Rectal smooth muscle tissue (tissue), 1 donor: ENCODE results near the gene ADCY9.
"Not testable (repeated sequence)": the region's sequence is repeated elsewhere in the genome, so short reads cannot be mapped to it uniquely, and the experiment has no call there.

ENCODE experiments used
- H3K27ac ChIP-seq: one replicate; pipeline ENCODE4 v1.7.0; 2013; ENCODE audit warnings: low read depth, low read length, inconsistent platforms
- H3K27me3 ChIP-seq: one replicate; pipeline ENCODE4 v1.7.0; 2013; ENCODE audit warnings: low read length; ENCODE audit not compliant: control insufficient read depth, insufficient read depth
- H3K36me3 ChIP-seq: one replicate; pipeline ENCODE4 v1.7.0; 2013; ENCODE audit warnings: low read length; ENCODE audit not compliant: control insufficient read depth, insufficient read depth
- H3K4me1 ChIP-seq: one replicate; pipeline ENCODE4 v1.7.0; 2013; ENCODE audit warnings: low read length; ENCODE audit not compliant: control insufficient read depth, insufficient read depth
- H3K4me3 ChIP-seq: one replicate; pipeline ENCODE4 v1.7.0; 2013; ENCODE audit warnings: low read length
- H3K9ac ChIP-seq: one replicate; pipeline ENCODE4 v1.7.0; 2013; ENCODE audit warnings: low read length

The ADCY9 gene

DNA sequence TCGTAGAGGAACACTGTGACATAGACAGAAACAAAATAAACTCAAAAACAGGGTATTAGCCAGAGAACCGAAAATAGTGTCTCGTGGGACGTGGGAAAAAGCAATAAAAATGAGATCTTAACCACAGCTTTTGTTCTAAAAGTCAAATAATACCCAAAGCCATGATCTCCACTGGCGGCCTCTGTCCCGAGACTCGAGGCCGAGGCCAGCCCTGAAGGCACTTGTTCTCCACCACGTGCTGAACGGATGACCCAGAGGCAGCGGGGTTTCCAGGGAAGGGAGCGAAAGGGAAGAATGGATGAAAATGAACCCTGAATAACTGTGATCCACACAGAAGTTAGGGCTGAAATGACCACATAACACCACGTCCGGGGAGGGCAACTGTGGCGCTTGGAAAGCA lies 150.9 kb downstream of the ADCY9 start:
- H3K4me1 ChIP-seq, result no peaks in the 10 kb centered on the region
- no peak overlapping the region for H3K4me3 ChIP-seq
- H3K27ac ChIP-seq, result no peak overlapping the region
- no peak overlapping the region for H3K9ac ChIP-seq
- peaks cover 10% of the 10 kb centered on the region for H3K36me3 ChIP-seq
- no peaks in the 10 kb centered on the region for H3K27me3 ChIP-seq

DNA sequence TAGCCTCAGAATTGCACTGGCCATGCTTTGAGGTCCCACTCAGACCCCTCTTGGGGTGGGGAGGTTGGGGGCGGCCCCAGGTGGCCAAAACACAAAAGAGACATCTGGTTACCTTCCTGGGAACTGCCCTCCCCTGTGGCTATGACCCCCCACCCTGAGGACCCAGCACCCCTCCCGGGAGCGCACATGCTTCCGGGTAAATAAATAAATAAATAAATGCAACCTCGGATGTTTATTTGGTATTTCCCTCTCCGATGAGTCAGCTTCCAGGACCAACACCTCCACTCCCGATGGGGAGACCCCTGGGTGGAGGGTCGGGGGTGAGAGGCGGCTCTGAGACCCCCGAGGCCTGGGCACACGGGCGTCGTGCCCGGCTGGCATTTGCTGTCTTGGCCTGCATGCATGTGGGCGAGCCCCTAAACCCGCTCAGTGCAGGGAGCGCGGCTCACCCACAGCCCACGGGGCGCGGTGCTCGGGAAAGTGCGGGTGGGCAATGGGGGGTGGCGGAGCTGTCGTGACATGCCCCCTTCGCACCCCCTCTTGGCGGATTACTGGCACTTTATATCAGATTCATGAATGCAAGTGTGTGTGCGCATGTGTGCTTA lies 151.5 kb downstream of the ADCY9 start:
- H3K27ac ChIP-seq, result no peak overlapping the region
- H3K36me3 ChIP-seq, result peaks cover 10% of the 10 kb centered on the region
- no peaks in the 10 kb centered on the region for H3K4me1 ChIP-seq
- no peaks in the 10 kb centered on the region for H3K27me3 ChIP-seq
- no peak overlapping the region for H3K4me3 ChIP-seq
- no peak overlapping the region for H3K9ac ChIP-seq

DNA sequence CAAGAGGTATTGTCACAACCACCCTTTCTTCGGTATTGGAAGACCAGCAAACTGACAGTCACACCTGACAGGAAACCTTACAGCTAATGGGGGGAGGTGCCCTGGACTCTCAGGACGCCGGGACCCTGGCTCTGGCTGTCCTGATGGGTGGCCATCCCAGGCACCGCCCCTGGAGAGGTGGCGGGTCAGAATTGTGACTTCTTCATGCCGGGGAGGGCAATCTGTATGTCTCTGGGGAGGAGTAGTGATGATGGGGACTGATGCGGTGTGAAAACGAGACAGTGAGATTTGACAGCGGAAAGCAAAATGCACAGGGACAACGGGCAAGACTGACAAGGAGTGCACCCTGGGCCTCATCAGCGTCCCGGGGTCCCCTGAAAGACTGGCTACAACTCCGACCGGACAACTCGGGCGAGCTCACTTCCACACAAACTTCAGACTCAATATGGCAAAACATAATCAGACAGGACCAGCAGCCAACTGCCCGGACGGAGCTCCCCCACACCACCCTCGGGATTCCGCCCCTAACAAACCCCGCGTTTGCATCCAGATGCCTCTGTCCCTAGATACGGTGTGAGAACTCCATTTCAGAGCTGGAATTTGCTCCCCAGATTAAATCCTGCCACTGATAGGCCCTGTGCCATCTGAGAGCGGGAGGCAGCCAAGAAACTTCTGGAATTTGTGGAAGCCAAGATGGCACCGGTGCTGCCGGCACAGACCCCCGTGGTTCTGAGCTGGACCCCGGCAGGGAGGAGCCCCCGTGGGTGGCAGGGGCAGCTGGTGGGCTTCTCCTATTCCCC lies 152.2 kb downstream of the ADCY9 start:
- no peaks in the 10 kb centered on the region for H3K27me3 ChIP-seq
- H3K4me1 ChIP-seq, result no peaks in the 10 kb centered on the region
- H3K27ac ChIP-seq, result no peak overlapping the region
- H3K36me3 ChIP-seq, result peaks cover 10% of the 10 kb centered on the region
- no peak overlapping the region for H3K4me3 ChIP-seq
- no peak overlapping the region for H3K9ac ChIP-seq

DNA sequence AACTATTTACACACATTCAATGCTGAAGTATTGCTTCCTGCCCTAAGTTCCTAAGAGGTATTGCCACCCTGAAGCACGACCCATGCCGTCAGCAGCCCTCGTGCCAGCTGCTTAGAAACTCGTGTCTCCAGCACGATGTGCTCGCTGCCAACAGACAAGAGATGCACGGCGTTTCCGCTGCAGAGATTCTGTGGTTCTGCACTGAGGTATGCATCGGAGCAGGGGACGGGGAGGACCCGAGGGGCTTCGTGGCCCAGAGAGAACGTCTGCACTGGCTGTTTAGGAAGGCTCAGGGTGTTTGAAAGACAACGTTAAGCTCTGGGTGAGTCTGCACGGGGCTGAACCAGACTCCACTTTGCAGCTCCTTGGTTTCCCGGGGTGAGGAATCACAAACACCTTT lies 153.0 kb downstream of the ADCY9 start:
- Histone ChIP-seq H3K9ac (no peak overlapping the region), H3K27me3 (no peaks in the 10 kb centered on the region), H3K27ac (no peak overlapping the region), H3K4me3 (no peak overlapping the region), H3K4me1 (no peaks in the 10 kb centered on the region), H3K36me3 (peaks cover 10% of the 10 kb centered on the region)

DNA sequence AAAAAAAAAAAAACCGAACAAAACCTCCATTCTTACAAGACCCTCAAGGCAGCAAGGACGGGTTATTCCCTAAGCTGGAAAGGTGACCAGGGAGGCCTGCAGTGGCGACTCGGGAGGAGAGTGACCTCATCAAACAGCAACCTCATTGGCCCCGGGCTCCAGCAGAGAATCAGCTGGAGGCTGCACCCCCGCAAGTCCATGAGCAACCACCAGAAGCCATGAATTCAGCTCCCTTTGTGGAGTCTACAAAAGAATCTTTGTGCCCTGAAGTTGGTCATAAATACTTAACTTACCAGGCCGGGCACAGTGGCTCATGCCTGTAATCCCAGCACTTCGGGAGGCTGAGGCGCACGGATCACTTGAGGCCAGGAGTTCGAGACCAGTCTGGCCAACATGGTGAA lies 154.8 kb downstream of the ADCY9 start:
- Histone ChIP-seq H3K4me3 (peak overlapping the region; percentile 63), H3K27ac (peak overlapping the region; percentile 30), H3K36me3 (peaks cover 5% of the 10 kb centered on the region), H3K9ac (no peak overlapping the region), H3K27me3 (no peaks in the 10 kb centered on the region), H3K4me1 (no peaks in the 10 kb centered on the region)

DNA sequence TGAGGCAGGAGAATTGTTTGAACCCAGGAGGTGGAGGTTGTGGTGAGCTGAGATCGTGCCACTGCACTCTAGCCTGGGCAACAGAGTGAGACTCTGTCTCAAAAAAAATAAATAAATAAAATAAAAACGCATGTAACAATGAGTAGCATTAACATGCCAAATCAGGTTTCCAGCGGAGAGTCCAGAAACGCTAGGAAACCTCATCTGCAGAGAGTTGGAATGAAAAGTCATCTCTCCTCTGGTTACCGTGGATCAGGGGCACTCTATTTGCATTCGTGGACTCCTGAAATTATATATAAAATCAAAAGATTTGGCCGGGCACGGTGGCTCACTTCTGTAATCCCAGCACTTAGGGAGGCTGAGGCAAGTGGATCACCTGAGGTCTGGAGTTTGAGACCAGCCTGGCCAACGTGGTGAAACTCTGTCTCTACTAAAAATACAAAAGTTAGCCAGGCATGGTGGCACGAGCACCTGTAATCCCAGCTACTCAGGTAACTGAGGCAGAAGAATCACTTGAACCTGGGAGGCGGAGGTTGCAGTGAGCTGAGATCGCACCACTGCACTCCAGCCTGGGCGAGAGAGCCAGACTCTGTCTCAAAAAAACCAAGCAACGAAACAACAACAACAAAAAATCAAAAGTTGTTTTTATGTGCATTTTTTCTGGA lies 156.2 kb downstream of the ADCY9 start:
- H3K36me3 ChIP-seq, H3K27me3 ChIP-seq, H3K9ac ChIP-seq, H3K4me1 ChIP-seq: not testable (repeated sequence)
- Histone ChIP-seq H3K27ac (peak overlapping the region; percentile 30), H3K4me3 (peak overlapping the region; percentile 63)

DNA sequence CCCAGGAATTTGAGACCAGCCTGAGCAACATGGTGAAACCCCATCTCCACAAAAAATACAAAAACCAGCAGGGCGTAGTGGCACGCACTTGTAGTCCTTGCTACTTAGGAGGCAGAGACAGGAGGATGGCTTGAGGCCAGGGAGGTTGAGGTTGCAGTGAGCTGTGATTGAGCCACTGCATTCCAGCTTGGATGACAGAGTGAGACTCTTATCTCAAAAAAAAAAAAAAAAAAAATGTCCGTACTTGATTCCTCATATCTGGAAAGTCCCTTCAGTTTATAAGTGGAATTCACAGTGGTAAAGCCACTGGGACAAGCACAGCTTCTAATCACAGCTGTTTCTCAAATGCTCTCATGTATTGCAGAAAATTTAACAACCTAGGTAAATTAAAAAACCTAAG lies 157.1 kb downstream of the ADCY9 start:
- Histone ChIP-seq H3K9ac (no peak overlapping the region), H3K4me1 (no peaks in the 10 kb centered on the region), H3K36me3 (no peaks in the 10 kb centered on the region), H3K27me3 (no peaks in the 10 kb centered on the region), H3K4me3 (no peak overlapping the region), H3K27ac (no peak overlapping the region)

DNA sequence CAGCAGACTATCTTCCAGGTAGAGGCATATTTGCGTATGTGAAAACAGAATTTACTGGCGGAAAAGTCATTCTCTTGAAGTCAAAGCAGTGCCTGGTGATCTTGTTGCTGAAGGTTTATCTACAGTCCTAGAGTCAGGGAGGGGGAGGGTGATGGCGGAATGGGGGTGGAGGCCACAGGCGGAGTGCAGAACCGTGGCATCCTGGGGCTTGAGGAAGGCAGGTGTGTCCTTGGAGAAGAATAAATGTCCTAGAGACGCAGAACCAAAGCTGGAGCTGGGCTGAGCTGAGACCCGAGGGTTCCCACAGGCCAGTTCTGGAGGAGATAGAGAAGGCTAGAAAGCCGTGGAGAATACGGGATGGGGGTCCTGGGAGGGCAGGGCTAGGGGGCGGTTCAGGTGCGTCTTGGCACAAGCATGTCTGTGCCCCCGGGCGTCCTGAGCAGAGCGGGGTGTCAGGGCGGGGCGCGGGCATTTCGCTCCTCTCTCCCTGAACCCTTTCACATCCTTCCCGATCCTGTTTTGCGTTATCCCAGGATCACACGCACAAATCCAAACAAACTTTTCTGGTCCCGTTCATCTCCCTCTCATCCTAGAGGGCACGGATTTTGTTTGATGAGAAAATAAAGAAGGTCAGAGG lies 158.8 kb downstream of the ADCY9 start:
- Histone ChIP-seq H3K9ac (no peak overlapping the region), H3K27ac (no peak overlapping the region), H3K4me3 (no peak overlapping the region), H3K27me3 (no peaks in the 10 kb centered on the region), H3K4me1 (no peaks in the 10 kb centered on the region), H3K36me3 (no peaks in the 10 kb centered on the region)

DNA sequence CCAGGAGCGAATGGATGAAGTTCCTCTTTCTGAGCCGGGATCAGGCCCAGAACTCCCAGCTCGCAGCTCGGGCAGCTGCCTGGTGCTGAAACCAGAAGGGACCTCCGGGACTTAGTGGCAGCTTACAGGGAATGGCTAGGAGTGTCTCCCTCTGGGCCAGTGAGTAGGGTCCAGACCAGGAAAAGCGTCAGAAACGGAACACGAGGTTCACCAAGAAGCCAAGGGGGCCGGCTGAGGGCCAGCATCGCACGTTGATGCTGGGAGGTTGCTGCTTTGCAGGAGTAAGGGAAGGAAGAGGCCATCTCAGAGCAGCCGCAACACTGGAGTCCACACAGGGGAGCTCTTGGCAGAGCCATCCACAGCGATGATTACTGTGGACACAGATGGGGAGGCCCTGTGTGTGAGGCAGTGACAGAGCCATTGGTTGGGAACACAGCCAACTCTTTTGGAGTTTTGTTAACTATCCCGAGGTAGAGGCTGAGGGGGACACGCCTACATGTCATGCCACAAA lies 161.8 kb downstream of the ADCY9 start:
- H3K36me3 ChIP-seq, result no peaks in the 10 kb centered on the region
- H3K27me3 ChIP-seq, result no peaks in the 10 kb centered on the region
- peaks cover 8% of the 10 kb centered on the region for H3K4me1 ChIP-seq
- H3K9ac ChIP-seq, result no peak overlapping the region
- H3K27ac ChIP-seq, result no peak overlapping the region
- no peak overlapping the region for H3K4me3 ChIP-seq

DNA sequence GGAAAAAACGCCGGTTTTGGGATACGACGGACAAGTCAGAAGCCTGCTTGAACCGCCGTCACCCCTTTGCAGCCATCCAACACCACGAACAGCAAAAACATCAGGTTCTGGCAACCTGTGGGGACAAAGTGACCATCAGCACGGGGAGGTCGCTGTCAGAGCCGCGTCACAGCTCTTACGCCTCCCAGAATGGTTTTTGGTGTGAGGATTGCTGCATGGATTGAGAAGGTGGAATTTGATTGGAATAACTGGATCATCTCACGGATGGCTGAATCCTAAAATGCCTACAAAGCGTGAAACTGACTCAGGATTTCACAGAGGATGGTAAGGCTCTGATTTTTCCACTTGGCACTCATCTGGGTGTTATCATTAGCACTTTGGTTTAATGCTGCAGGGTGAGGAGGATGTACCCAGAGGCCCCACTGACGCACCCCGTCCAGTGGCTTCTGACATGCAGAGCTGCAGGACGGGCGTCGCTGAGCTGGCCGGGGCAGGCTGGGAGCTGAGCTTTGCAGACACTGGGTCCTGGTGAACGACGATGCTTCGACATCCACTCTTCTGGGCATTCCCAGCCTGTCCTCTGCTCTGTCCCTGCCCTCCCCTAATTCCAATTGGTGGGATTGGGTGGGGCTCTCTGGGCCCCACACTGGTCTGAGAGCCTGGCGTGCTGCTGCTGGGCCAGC lies 162.4 kb downstream of the ADCY9 start:
- H3K4me1 ChIP-seq, result peaks cover 13% of the 10 kb centered on the region

DNA sequence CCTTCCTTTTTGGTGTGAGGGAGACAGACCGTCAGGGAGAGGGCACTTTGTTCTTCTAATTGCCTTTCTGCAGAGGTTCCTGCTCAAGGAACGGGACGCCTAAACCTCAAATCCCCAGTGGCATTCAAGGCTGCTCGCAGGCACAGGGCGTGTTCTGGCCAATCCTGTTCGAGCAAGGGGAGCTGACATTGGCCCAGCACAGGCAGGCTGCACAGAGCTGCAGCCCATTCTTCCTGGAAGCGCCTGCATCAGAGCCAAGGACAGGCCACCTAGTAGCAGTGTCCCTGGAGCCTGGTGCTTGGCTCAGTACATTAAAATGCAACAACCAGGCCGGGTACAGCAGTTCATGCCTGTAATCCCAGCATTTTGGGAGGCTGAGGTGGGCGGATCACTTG lies 163.5 kb downstream of the ADCY9 start:
- Histone ChIP-seq H3K9ac (no peak overlapping the region), H3K36me3 (no peaks in the 10 kb centered on the region), H3K27me3 (no peaks in the 10 kb centered on the region), H3K4me3 (no peak overlapping the region), H3K4me1 (peaks cover 13% of the 10 kb centered on the region), H3K27ac (no peak overlapping the region)

More for the DNA sequence above, 162.4 kb downstream of the ADCY9 start:
- no peaks in the 10 kb centered on the region for H3K27me3 ChIP-seq
- no peak overlapping the region for H3K4me3 ChIP-seq
- H3K36me3 ChIP-seq, result no peaks in the 10 kb centered on the region
- no peak overlapping the region for H3K27ac ChIP-seq
- H3K9ac ChIP-seq, result no peak overlapping the region
